Memory B cell (primary cell): Measurements from ENCODE around the gene SLC12A7.
"Not testable (repeated sequence)": the region's sequence is repeated elsewhere in the genome, so short reads cannot be mapped to it uniquely, and the experiment has no call there.

Source experiments
- ATAC-seq: fragments of 150-1000 bp; cut with Tn5 transposase; 2 replicates; pipeline ENCODE4 v1.10.0; 2021; ENCODE audit warnings: low read depth, mild to moderate bottlenecking, moderate library complexity
- DNase-seq, 2 donors: peaks; one replicate each; pipeline ENCODE4 v3.0.0; 2022; ENCODE audit warnings: low spot score in 2 of 2
- H3K27ac Mint-ChIP-seq: one replicate; pipeline ENCODE4 v1.8.0; 2022; ENCODE audit warnings: mild to moderate bottlenecking, moderate library complexity, mixed read lengths
- H3K27me3 Mint-ChIP-seq: one replicate; pipeline ENCODE4 v1.8.0; 2022; ENCODE audit warnings: mixed read lengths
- H3K36me3 Mint-ChIP-seq: one replicate; pipeline ENCODE4 v1.8.0; 2022; ENCODE audit warnings: mild to moderate bottlenecking, mixed read lengths
- H3K4me1 Mint-ChIP-seq: one replicate; pipeline ENCODE4 v1.8.0; 2022; ENCODE audit warnings: mixed read lengths
- H3K4me3 Mint-ChIP-seq: one replicate; pipeline ENCODE4 v1.8.0; 2022; ENCODE audit warnings: mild to moderate bottlenecking, moderate library complexity, mixed read lengths
- H3K9me3 Mint-ChIP-seq: one replicate; pipeline ENCODE4 v1.8.0; 2022; ENCODE audit warnings: mixed read lengths

Gene SLC12A7

DNA sequence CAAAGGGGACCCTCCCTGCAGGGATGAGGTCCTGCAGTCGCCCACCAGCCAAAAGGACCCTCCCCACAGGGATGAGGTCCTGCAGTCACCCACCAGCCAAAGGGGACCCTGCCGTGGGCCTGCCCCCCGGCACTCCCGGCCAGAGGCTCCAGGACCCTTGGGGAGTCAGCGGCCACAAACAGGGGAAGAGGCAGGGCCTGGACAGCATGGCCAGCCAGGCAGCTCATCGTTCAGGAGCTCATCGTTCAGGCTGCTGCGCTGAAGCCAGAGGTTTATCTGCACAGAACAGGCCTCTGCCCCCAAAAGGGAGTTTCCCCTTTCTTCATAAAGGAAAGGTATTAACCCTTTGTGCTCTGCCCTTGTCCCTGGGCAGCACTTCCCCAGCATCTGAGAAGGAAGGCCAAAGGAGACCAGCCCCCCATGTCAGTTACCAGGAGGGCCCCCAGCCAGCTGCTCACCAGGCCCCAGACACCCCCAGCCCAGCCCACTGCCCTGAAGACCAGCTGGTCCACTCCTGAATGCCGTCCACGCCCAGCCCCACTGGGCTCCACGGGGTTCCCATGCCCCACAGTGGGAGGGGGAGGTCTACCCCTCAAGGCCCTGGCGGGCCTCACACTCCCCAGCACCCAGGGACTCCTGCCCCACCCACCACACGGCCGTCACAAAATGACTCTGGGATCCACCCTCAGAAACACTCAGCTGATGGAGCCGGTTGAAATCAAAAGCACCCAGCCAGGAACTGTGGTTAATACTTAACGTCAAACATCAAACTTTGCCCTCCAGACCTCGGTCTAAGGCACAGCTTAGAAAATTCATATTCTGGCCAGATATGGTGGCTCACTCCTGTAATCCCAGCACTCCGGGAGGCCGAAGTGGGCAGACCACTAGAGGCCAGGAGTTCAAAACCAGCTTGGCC lies 6.3 kb downstream of the SLC12A7 start:
- peak; percentile 74 for ATAC-seq
- peak in 1 of 2 donors; percentile 56 for DNase-seq
- H3K4me1 Mint-ChIP-seq: peaks cover 53% of the 10 kb centered on the region

GRCh38 chr5:1104327-1105006 lies 7.4 kb downstream of the SLC12A7 start:
- Mint-ChIP-seq H3K27me3 (peaks cover 3% of the 10 kb centered on the region), H3K9me3 (no peaks in the 10 kb centered on the region), H3K27ac (peak overlapping the region; percentile 99), H3K36me3 (no peaks in the 10 kb centered on the region), H3K4me3 (peak overlapping the region; percentile 88), H3K4me1 (peaks cover 51% of the 10 kb centered on the region)
- peak in 1 of 2 donors; percentile 50 for DNase-seq
- ATAC-seq: peak; percentile 67

More for the DNA sequence above, 6.3 kb downstream of the SLC12A7 start:
- H3K27ac Mint-ChIP-seq: peak overlapping the region; percentile 99
- no peaks in the 10 kb centered on the region for H3K9me3 Mint-ChIP-seq
- H3K27me3 Mint-ChIP-seq: peaks cover 3% of the 10 kb centered on the region
- peak overlapping the region; percentile 88 for H3K4me3 Mint-ChIP-seq
- no peaks in the 10 kb centered on the region for H3K36me3 Mint-ChIP-seq

GRCh38 chr5:1103505-1104326 lies 8.1 kb downstream of the SLC12A7 start:
- Mint-ChIP-seq H3K4me3 (peak overlapping the region; percentile 88), H3K27me3 (peaks cover 3% of the 10 kb centered on the region), H3K27ac (peak overlapping the region; percentile 99), H3K4me1 (peaks cover 46% of the 10 kb centered on the region), H3K36me3 (no peaks in the 10 kb centered on the region), H3K9me3 (no peaks in the 10 kb centered on the region)
- DNase-seq: no peak
- ATAC-seq: no peak

- peak overlapping the region; percentile 99 for H3K27ac Mint-ChIP-seq
- no peaks in the 10 kb centered on the region for H3K36me3 Mint-ChIP-seq
- peaks cover 3% of the 10 kb centered on the region for H3K27me3 Mint-ChIP-seq
- peak overlapping the region; percentile 88 for H3K4me3 Mint-ChIP-seq
- peaks cover 41% of the 10 kb centered on the region for H3K4me1 Mint-ChIP-seq
- ATAC-seq: no peak
- no peak for DNase-seq
- H3K9me3 Mint-ChIP-seq: no peaks in the 10 kb centered on the region
Observed at GRCh38 chr5:1103093-1103492, 8.8 kb downstream of the SLC12A7 start.

- peak overlapping the region; percentile 22 for H3K4me3 Mint-ChIP-seq
- DNase-seq (no peak), ATAC-seq (no peak)
- H3K4me1 Mint-ChIP-seq: peaks cover 34% of the 10 kb centered on the region
- no peak overlapping the region for H3K27ac Mint-ChIP-seq
- peaks cover 3% of the 10 kb centered on the region for H3K27me3 Mint-ChIP-seq
- no peaks in the 10 kb centered on the region for H3K36me3 Mint-ChIP-seq
- no peaks in the 10 kb centered on the region for H3K9me3 Mint-ChIP-seq
Observed at GRCh38 chr5:1101961-1102713, 9.7 kb downstream of the SLC12A7 start.

- no peaks in the 10 kb centered on the region for H3K9me3 Mint-ChIP-seq
- H3K27me3 Mint-ChIP-seq: peaks cover 3% of the 10 kb centered on the region
- no peaks in the 10 kb centered on the region for H3K36me3 Mint-ChIP-seq
- DNase-seq (no peak), ATAC-seq (no peak)
- peaks cover 28% of the 10 kb centered on the region for H3K4me1 Mint-ChIP-seq
- H3K4me3 Mint-ChIP-seq: no peak overlapping the region
- no peak overlapping the region for H3K27ac Mint-ChIP-seq
Observed at GRCh38 chr5:1100664-1101574, 10.9 kb downstream of the SLC12A7 start.

DNA sequence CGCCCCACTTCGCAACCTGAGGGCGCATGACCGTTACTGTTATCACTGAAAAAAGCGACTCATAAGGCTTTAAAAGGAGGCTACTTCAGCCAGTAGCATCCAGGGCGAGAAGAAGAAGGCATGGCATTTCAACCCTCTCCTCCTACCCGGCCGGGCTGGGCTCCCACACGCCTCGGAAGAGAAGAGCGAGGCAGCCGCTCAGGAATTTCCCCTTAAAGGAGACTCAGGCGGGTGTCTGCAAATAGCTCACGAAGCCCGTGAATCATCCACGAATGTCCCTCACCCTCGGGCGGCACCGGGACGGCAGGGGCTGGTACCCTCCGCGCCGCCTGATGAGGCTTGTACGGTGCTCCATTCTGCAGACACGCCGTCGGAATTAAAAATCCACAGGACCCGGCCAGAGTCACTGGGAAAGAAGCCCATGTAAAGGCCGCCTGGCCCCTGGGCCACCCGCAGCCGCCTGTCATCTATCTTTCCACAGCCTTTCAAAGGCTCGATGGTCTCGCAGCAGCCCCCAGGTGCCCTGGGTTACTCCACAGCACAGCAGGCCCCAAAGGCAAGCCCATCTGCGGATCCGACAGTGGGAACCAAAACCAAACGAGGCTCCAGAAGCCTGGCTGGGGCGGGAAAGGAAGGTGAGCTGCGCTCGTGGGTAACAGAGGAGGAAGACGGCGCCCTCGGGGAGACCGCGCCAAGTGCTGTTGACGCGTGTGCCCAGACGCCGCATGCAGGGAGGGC lies 11.8 kb downstream of the SLC12A7 start:
- Mint-ChIP-seq H3K36me3 (no peaks in the 10 kb centered on the region), H3K27ac (no peak overlapping the region), H3K9me3 (no peaks in the 10 kb centered on the region), H3K4me1 (peaks cover 23% of the 10 kb centered on the region), H3K27me3 (peaks cover 3% of the 10 kb centered on the region), H3K4me3 (no peak overlapping the region)
- no peak for DNase-seq
- no peak for ATAC-seq

- Mint-ChIP-seq H3K27ac (no peak overlapping the region), H3K9me3 (no peaks in the 10 kb centered on the region), H3K27me3 (peaks cover 3% of the 10 kb centered on the region), H3K4me3 (no peak overlapping the region), H3K4me1 (peaks cover 21% of the 10 kb centered on the region), H3K36me3 (no peaks in the 10 kb centered on the region)
- DNase-seq (no peak), ATAC-seq (no peak)
Observed at GRCh38 chr5:1098986-1099597, 12.8 kb downstream of the SLC12A7 start.

DNA sequence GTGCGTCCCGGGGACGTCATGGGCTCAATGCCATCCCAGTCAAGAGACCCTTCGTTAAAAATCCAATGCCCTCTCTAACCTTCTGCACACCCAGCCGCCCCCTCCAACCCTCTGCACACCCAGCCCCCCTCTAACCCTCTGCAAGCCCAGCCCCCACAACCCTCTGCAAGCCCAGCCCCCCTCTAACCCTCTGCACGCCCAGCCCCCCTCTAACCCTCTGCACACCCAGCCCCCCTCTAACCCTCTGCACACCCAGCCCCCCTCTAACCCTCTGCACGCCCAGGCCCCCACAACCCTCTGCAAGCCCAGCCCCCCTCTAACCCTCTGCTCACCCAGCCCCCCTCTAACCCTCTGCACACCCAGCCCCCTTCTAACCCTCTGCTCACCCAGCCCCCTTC lies 13.9 kb downstream of the SLC12A7 start:
- H3K4me1 Mint-ChIP-seq: peaks cover 11% of the 10 kb centered on the region
- ATAC-seq, H3K4me3 Mint-ChIP-seq, H3K9me3 Mint-ChIP-seq, H3K36me3 Mint-ChIP-seq, H3K27ac Mint-ChIP-seq, H3K27me3 Mint-ChIP-seq, DNase-seq: not testable (repeated sequence)

GRCh38 chr5:1097381-1097987 lies 14.4 kb downstream of the SLC12A7 start:
- ATAC-seq: no peak
- H3K36me3 Mint-ChIP-seq: no peaks in the 10 kb centered on the region
- H3K4me1 Mint-ChIP-seq: peaks cover 11% of the 10 kb centered on the region
- H3K9me3 Mint-ChIP-seq: no peaks in the 10 kb centered on the region
- H3K4me3 Mint-ChIP-seq: no peak overlapping the region
- H3K27ac Mint-ChIP-seq: no peak overlapping the region
- no peaks in the 10 kb centered on the region for H3K27me3 Mint-ChIP-seq
- DNase-seq: no peak

GRCh38 chr5:1096838-1097237 lies 15.0 kb downstream of the SLC12A7 start:
- Mint-ChIP-seq H3K9me3 (no peaks in the 10 kb centered on the region), H3K4me1 (peaks cover 5% of the 10 kb centered on the region), H3K4me3 (no peak overlapping the region), H3K27me3 (no peaks in the 10 kb centered on the region), H3K27ac (no peak overlapping the region), H3K36me3 (no peaks in the 10 kb centered on the region)
- DNase-seq (no peak), ATAC-seq (no peak)
